Measurements from ENCODE around the gene TNNT3.

TNNT3 gene

GRCh38 chr11:1964348-1964747 is 44.8 kb downstream of the TNNT3 start:
- no peak for DNase-seq

DNA sequence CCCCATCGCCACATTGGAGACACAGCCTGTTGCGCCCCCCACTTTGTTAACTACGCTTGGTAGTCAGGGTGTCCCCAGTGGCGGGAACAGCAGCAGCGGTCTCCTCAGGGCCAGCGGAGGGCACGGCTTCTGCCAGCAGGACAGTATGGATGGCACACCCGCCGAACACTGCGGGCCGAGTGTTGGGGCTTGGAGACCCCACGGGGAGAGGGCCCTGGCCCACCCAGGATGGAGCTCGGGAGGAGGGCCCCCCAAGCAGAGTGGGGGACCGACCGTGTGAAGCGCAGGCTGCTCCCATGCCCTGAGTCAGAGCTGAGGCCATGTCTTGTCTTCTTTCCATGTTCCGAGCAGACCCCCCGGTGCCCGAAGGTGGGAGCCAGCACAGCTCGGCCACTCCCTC is 45.5 kb downstream of the TNNT3 start:
- DNase-seq = no peak

- DNase-seq = no peak
Measured at GRCh38 chr11:1966531-1966930, 47.0 kb downstream of the TNNT3 start.

DNA sequence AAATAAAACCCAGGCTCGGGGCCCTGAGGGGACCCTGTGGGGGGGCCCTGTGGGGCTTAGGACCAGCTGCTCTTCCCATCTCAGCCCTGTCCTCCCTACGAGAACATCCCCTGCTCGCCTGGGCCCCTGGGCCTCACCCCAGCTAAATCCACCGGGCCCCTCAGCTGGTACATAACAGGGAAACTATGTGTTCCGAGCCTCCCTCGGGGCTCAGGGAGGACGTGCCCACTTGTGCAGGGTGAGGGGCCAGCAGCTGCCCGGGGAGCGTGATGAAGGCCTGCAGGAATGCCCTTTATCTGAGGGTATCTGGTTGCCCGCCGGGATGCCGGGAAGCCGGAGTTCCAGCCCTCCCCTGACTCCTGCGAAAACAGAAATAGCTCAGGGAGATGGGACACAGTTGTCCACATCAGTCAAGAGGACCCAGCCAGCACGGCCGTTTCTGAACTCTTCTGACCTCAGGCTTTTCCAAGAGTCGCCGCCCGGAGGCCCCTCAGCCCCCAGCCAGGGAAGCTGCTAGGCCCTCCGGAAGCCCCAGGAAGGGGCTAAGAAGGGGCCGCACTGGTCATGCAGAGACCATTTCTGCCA is 48.2 kb downstream of the TNNT3 start:
- DNase-seq = no peak

- DNase-seq = no peak
Measured at GRCh38 chr11:1968454-1969002, 49.0 kb downstream of the TNNT3 start.

DNA sequence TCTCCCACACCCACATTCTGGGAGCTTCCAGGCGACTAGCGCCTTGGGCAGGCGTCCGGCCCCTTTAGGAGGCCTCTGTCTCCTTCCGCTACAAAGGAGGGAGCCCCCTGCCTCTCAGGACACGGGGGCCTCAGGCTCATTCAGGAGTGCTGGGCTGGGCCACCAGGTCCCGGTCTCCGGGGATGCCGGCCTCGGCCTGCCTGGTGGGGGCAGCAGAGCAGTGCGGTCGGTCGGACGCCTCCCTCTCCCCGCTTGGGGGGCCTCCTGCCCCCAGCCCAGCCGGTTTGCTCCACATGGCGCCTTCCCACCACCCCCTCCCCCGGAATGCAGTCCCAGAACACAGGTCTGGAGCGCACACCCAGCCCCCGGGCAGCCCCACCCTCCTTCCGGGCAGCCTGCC is 49.5 kb downstream of the TNNT3 start:
- DNase-seq = no peak

DNA sequence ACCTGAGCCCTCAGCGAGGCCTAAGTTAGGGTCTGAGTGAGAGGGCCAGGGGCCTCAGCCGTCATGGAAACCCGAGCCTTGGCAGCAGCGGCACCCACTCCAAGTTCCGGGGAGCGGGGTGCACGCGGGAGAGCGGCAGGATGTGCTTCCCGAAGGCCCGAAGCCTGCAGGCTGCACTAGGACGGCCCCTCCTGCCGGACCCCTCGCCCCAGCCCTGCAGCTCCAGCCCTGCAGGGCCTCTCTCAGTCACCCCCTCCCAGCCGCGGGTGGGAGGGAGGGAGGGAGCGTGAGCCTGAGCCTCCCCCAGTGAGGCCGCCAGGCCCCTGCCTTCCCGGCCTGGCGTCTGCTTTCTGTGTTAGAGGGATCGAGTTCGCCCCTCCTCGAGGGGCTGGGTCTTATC is 50.3 kb downstream of the TNNT3 start:
- no peak for DNase-seq

- DNase-seq = no peak
Measured at GRCh38 chr11:1970956-1971355, 51.5 kb downstream of the TNNT3 start.

- DNase-seq = no peak
Measured at GRCh38 chr11:1975185-1975584, 55.7 kb downstream of the TNNT3 start.

GRCh38 chr11:1978720-1979473 is 59.4 kb downstream of the TNNT3 start:
- DNase-seq = no peak

- no peak for DNase-seq
Measured at GRCh38 chr11:1979607-1980006, 60.1 kb downstream of the TNNT3 start.

GRCh38 chr11:1982873-1983600 is 63.5 kb downstream of the TNNT3 start:
- no peak for DNase-seq

- no peak for DNase-seq
Measured at GRCh38 chr11:1983601-1983961, 64.1 kb downstream of the TNNT3 start.

- DNase-seq = no peak
Measured at GRCh38 chr11:1987024-1987423, 67.5 kb downstream of the TNNT3 start.

DNA sequence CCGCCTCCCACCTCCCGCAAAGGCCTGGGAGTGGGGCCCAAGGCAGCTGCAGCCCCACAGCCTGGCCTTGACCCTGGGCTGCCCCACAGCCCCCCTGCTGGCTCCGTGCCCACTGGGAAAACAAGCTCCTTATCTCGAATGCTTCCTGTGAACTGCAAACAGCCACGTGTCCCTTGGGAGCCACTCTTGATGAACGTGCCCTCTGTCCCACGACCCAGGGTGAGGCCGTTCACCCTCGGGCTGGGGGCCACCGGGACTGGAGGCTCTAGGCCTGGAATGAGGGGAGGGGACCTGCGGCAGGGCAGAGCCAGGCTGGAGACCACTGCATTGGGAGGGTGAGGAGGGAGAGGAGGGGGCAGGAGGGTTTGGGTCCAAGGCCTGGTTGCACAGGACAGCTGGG is 68.7 kb downstream of the TNNT3 start:
- DNase-seq = no peak
